Activated CD4-positive, alpha-beta T cell treated with anti-CD3 and anti-CD28 coated beads for 1 hour (primary cell): ENCODE measurements around the gene KDM1A.
"Not testable (repeated sequence)": the region's sequence is repeated elsewhere in the genome, so short reads cannot be mapped to it uniquely, and the experiment has no call there.

Source experiments
- DNase-seq: peaks from one replicate; pipeline ENCODE4 v3.0.0-alpha.2; 2020

Gene KDM1A

DNA sequence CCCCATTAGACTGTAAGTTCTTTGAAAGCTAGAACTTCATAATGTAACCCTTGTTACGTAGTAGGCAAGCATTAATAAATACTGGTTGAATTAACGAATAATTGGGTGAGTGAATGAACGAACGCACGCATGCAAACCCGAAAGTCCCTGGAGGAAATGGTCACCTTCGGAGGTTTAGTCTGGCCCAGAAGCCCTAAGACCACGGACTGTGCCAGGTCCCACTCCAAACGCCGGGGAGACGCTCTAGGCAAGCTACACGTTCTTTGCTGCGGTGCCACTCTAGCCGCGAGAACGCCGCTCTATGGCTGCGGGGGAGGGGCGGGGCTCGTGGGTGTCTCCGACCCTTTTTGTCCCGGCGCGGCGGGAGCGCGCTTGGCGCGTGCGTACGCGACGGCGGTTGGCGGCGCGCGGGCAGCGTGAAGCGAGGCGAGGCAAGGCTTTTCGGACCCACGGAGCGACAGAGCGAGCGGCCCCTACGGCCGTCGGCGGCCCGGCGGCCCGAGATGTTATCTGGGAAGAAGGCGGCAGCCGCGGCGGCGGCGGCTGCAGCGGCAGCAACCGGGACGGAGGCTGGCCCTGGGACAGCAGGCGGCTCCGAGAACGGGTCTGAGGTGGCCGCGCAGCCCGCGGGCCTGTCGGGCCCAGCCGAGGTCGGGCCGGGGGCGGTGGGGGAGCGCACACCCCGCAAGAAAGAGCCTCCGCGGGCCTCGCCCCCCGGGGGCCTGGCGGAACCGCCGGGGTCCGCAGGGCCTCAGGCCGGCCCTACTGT, at the start of gene KDM1A:
TSS of gene KDM1A (plus strand) at position 375 of the 769 bp plus-strand sequence. CDS start at position 504, 129 bp downstream.
- peak; percentile 90 for DNase-seq

DNA sequence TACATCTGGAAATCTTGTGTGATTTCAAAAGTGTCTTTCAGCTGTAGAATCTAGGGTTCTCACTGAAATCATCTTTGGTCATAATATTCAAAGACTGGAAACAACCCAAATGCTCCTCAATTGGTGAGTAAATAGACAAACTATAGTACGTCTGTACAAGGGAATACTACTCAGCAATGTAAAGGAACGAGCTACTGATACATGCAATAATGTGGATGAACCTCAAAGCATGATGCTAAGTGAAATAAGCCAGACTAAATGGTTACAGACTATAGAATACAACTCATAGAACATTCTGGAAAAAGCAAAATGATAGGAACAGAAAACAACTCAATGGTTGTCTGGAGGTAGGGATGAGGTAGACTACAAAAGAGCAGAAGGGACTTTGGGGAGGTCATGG, 49.2 kb upstream of the KDM1A start:
- DNase-seq, result no peak

DNA sequence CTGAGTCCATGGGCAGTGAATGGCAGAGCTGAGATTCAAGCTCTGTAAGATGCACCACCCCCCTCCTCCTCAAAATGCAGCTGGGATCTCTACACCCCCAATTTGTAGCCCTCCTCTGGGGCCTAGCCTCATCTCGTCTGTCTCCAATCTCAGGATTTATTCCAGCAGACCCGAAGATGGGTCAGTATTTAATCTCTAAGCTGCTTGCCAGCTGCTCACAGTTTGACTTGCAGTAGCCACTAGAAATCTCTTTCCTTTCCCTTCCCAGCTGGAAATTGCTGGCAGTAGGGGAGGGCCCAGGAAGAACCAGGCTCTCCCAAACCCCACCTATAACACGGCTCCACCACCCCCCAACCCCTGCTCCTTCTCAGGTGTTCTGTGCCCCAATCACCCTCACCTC, 48.1 kb upstream of the KDM1A start:
- DNase-seq, result no peak

DNA sequence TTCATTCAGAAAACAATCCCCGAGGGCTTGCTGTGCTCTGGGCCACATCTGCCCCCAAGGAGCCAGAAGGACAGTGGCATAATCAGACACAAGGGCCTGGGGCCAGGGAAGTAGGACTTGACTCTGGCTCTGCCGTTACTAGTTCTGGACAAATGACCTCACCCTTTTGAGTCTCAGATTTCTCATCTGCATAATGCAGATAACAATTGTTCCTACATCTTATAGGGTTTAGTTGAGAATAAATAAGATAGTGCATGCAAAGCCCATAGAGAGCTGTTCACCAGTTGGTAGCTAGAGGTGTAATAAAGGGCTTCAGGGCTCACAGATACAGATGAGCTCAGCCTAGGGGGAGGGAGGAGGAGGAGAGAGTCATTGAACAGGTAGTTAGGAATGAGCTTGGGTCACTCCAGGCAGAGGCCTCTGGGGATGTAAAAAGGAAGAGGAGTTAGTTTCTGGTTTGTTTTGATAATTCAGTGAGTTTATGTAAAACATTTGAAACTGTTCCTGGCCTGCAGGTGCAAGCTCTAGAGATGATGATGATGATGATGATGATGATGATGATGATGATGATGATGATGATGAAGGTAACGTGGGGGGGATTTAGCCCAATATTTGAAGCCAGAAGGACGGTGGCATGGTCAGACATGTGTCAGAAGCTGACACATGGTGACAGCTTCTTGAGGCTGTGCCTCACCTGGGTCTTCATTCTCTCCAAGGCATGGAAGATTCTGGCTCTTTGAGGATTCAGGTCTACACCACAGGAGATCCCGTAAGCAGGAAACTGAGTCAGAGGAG, 47.5 kb upstream of the KDM1A start:
- no peak for DNase-seq

DNA sequence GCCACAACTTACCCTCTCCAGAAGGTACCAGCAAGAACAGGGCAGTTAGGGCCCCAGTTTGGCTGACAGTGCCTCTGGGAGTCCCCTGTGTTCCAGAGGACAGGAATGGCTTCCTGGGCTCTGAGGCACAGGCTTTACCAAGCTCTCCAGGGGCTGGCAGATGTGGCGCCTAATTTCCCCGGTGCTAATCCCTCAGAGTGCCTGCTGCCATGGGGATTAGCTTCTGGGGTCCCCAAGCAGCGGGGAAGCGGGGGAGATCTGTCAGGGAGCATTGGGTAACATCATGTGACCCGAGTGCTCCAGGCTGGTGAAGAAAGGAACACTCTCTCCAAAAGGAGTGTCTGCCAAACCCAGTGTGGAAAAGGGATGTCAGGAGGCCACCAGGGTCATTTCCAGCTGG, 46.5 kb upstream of the KDM1A start, which contains the start of gene LACTBL1:
TSS of gene LACTBL1 (minus strand) at position 107 of the 400 bp plus-strand sequence. CDS start 550 bp downstream, outside the sequence.
- DNase-seq, result no peak

DNA sequence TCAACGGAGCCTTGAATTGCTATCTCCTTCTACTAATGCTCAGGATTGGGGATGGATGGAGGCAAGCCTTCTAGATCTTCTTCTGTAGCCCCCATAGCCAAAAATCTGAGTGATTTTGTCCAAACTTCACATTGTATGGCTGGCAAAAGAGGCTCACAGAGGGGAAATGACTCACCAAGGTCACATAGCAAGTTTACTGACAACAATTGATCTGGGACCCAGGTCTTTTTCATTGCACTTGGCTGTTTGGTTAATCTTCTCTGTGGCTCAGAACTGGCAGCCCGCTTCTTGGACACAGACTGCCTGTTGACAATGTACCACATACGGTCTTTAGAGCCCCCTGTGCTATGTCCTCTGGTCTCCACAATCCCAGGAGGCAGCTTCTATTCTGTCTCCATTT, 43.6 kb upstream of the KDM1A start:
- DNase-seq, result no peak

DNA sequence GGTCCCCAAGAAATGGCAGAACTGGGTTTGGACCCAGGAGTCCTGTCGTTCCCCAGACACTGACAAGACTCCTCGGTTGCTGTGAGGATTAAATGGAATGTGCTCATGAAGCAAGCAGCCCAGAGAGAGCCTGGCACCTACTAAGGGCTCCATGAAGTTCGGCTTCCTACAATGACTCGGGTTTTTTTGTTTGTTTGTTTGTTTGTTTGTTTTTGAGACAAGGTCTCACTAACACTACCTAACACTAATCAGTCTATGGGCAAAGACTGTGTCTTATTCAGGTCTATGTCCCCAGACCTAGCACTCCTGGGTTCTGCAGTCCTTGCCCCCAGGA, 43.2 kb upstream of the KDM1A start:
- DNase-seq, result no peak

DNA sequence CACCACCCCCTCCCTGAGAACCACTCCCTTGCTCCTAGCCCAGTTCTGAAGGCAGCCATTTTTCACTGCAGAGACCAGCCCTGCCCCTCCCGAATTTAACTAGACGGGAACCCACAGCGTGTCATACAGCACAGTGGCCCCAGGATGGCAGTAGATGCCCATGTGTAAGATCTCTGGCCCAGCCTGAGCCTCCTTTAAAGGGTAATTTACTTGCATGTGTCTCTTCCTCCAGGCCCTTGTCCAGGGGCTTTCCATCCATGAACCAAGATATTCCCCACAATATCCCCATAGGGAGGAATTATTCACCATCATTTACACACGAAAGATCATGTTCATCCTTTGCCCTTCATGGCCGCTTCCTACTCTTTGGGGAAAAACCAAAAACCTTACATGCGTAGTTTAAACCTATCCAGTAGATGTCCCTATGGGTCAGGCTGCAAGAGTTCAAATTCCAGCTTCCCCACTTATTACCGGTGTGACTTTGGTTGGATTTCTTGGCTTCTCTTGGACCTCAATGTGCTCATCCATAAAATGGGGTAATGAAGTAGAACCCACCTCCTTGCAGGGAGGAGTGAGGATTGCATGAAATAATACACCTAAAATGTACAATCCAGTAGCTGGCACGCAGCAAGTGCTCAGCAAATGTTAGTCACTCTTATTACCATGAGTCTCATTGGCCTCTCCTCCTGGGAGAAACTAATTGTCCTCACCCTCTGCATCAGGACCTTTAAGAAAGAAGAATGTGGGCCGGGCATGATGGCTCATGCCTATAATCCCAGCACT, 42.6 kb upstream of the KDM1A start:
- peak; percentile 21 for DNase-seq

DNA sequence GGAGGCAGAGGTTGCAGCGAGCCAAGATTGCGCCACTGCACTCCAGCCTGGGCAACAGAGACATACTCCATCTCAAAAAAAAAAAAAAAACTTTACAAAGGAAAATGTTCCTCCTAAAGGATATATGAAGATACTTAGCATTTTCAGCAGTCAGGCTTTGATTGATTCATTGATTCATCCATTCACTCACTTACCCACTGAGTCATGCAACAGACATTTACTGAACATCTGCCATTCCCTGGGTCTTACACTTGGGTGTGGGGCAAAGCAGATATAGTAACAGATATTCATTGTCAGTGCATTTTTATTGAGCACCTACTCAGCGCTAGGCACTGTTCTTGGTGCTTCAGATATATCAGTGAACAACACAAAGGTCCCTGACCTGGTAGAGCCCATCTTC, 41.0 kb upstream of the KDM1A start:
- no peak for DNase-seq

DNA sequence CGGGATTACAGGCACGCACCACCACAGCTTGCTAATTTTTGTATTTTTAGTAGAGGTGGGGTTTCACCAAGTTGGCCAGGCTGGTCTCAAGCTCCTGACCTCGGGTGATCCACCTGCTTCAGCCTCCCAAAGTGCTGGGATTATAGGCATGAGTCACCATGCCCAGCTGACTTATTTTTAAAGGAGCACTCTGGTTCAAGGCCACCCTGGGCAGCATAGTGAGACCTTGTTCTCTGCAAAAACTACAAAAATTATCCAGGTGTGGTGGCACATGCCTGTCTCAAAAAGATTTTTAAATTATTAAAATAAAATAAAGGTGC, 38.8 kb upstream of the KDM1A start:
- not testable (repeated sequence) for DNase-seq

DNA sequence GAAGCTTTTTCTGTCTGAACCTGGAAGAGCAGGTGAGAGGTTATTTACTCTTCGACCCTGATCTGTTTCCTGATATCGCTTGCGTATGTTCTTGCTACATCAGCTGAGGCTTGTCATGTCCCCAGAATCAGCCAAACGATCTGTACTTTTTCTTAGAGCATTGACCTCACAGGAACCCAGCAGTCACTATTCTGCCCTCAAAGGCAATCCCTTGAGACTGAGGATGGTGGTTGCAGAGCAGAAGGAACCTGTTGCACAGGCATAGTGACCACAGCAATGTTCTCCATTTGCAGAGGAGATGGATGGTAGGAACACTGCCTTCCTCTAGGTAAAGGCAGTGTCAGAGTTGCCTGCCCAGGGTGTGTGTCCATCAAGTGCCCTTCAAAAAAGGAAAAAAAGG, 35.3 kb upstream of the KDM1A start:
- no peak for DNase-seq

DNA sequence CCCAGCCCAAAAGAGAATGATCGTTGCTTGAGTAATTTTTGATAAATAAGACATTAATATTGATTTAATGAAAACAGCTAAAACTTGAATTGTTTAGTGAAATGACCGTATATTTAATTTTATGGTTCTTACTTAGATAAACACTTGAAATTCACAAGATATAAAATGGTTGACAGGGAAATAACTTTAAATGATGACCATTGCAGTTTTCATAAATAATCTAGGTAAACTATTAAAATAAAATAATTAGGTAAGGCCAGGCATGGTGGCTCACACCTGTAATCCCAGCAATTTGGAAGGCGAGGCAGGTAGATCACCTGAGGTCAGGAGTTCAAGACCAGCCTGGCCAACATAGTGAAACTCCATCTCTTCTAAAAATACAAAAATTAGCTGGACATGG, 26.9 kb upstream of the KDM1A start:
- DNase-seq, result not testable (repeated sequence)

DNA sequence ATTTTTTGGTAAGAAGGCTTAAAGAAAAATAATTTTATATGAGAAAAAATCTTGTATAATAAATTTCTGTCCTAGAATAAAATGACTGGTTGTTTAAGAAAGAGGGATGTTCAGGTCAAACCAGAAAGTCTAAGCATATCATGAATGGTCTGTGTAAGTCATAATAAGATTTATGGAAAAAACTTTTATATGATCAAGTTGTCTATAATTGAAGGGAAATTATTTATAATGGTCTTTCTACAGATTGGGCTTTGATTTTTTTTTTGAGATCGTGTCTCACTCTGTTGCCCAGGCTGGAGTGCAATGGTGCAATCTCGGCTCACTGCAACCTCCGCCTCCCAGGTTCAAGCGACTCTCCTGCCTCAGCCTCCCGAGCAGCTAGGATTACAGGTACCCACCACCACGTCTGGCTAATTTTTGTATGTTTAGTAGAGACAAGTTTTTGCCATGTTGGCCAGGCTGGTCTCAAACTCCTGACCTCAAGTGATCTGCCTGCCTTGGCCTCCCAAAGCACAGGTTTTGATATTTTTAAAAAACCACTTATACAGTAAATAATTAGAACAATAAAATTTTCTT, 26.0 kb upstream of the KDM1A start:
- not testable (repeated sequence) for DNase-seq

DNA sequence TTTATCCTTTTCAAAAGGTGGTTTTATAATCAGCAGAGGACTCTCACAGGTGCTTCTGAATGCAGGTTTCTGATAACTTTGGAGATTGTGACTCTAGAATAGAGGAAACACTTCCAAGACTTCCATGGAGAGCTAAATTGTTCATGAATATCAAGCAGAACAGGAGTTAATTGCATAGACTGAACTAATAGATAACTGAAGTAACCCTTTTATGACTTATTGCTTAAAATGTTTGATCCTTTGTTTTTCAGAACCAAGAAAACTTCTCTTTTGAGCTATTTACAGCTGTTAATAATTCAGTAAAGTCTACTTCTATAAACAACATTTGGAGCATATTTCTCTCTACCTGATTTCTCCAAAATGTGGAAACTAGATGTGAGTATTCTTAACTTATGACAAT, 23.5 kb upstream of the KDM1A start:
- DNase-seq, result no peak

DNA sequence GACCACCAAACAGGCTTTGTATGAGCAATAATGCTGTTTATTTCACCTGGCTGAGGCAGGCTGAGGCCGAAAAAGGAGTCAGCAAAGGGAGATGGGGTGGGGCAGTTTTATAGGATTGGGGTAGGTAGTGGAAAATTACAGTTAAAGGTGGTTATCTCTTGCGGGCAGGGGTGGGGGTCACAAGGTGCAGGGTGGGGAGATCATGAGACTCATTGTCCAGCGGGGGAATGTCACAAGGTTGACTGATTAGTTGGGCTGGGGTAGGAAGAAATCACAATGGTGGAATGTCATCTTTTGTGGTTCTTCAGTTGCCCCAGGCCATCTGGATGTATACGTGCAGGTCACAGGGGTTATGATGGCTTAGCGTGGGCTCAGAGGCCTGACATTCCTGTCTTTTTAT, 21.7 kb upstream of the KDM1A start:
- not testable (repeated sequence) for DNase-seq

DNA sequence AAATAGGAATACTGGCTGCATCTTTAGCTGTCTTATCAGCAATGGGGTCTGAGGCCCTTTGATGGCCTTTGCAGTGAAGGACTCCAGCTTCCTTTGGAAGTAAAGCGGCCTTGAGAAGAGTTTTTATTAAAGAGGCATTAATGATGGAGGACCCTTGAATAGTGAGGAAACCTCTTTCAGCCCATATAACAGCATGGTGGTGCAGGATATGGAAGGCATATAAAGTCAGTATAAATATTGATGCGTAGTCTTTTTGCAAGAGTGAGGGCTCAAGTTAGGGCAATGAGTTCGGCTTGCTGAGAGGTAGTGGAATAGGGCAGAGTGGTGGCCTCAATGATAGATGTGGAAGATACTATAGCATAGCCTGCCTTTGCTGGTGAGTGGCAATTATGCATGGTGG, 19.1 kb upstream of the KDM1A start:
- not testable (repeated sequence) for DNase-seq

DNA sequence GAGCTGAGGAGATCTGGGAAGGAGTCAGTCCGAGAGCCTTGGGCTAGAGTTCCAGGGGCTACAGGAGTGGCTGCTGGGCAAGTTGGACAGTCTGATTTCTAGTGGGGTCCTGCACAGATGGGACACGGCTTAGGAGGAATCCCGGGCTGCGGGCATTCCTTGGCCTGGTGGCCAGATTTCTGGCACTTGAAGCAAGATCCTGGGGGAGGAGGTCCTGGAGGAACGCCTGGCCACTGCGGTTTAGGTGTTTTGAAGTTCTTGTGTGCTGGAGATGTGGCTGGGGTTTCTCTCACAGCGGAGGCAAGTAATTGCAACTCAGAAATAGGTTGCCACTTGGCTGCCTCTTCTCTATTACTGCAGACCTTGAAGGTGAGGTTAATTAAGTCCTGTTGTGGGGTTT, 17.1 kb upstream of the KDM1A start:
- DNase-seq, result not testable (repeated sequence)

DNA sequence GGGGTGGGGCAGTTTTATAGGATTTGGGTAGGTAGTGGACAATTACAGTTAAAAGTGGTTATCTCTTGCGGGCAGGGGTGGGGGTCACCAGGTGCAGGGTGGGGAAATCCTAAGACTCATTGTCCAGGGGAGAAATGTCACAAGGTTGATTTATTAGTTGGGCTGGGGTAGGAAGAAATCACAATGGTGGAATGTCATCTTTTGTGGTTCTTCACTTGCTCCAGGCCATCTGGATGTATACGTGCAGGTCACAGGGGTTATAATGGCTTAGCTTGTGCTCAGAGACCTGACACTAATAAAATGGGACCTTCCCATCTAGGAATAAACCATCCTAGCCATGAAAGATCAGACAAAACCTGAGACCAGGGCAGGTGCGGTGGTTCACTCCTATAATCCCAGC, 15.2 kb upstream of the KDM1A start:
- DNase-seq, result no peak

DNA sequence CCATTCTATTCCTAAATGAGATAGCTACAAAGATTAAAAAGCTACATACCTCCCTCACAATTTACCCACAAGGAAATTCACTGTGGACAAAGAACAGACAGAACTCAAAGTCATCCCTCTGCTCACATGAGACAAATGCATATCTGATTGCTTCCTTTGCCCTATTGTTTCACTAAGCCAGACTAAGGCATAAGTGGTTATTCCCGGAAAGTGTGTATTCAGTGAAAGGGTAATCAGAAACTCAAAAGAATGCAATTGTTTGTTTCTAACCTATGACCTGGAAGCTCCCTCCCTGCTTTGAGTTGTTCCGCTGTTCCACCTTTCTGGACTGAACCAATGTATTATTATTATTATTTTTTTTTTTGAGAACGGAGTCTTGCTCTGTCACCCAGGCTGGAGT, 14.5 kb upstream of the KDM1A start:
- DNase-seq, result not testable (repeated sequence)

DNA sequence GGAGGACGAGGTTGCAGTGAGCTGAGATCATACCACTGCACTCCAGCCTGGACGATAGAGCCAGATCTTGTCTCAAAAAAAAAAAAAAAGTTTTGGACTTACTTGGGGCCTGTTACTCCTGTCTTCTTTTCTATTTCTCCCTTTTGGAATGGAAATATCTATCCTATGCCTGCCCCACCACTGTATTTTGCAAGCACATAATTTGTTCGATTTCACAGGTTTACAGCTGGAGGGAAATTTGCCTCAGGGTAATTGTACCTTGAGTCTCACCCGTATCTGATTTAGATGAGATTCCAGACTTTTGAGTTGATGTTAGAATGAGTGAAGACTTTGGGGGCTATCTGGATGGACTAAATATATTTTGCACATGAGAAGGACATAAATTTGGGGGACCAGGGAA, 12.2 kb upstream of the KDM1A start:
- DNase-seq, result no peak

DNA sequence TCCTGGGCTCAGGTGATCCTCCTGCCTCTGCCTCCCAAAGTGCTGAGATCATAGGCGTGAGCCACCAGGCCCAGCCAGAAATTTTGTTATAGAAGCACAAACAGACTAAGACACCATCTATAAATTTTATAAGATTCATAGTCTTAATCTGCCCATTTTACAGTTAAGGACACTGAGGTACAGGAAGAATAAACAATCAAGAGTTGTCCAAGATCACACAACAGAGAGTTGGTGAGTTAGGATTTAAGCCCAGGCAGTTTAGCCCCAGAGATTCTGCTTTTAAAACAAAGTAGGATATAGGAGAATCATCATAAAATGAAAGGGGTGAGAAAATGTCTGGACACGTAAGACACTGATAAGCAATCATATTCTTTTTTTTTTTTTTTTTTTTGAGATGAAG, 10.4 kb upstream of the KDM1A start:
- no peak for DNase-seq

DNA sequence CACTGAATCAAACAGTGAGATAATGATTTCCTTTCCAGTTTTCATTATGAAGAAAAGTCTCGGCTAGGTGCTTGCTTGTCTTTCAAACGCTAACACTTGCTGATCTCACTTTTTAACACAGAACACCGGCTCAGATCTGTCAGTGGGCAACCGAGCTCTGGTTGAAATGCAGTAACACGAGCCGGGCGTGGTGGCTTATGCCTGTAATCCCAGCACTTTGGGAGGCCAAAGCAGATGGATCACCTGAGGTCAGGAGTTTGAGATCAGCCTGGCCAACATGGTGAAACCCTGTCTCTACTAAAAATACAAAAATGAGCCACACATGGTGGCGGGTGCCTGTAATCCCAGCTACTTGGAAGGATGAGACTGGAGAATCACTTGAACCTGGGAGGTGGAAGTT, 9.2 kb upstream of the KDM1A start:
- DNase-seq, result not testable (repeated sequence)

DNA sequence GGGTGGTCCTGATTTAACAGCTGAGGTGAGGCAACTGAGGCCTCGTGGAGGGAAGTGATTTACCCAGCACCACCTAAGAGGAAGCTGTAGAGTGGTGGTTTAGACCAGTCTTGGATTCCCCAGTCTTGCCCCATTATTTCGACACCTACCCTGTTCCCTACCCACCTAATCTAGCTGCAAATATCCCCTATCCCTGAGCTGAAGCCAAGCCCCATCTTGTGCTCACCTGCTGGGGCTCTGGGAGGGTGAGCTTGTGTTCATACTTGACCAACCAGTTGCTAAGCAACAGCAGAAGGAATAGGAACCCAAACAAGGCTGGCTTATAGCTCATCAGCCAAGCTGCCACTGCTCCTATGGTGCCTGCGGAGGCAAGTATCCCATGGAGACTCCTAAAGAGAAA, 5.6 kb upstream of the KDM1A start:
- DNase-seq, result no peak
